ENCODE data around the gene B3GALT6. TPM values are rescaled to one million over a fixed set of nuclear protein-coding genes. Genes with fewer than 3 reads are reported as not detected.
A peak's percentile ranks its signal among the peaks of the same experiment; 100 is the strongest.

Gene B3GALT6
- total RNA-seq, 1 donor from 2014 or later, result 31.9 TPM

- no peaks in the 10 kb centered on the region for H3K4me1 Mint-ChIP-seq (ENCODE audit: low read depth)
- TF ChIP-seq CTCF (IDR thresholded peaks at IDR 0.05; ENCODE audit: unreplicated experiment), result no peak
- H3K27ac Mint-ChIP-seq, result no peak within 1 kb of the TSS
- no peaks in the 10 kb centered on the region for H3K36me3 Mint-ChIP-seq (ENCODE audit: insufficient read depth)
- H3K4me3 Mint-ChIP-seq (ENCODE audit: low read depth), result peak within 1 kb of the TSS; percentile 16
- no peak for DNase-seq (ENCODE audit: low spot score, unreplicated experiment)
- no peaks in the 10 kb centered on the region for H3K9me3 Mint-ChIP-seq (ENCODE audit: low read depth)
- peaks cover 6% of the 10 kb centered on the region for H3K27me3 Mint-ChIP-seq
Observed at GRCh38 chr1:1206376-1206965, 25.6 kb upstream of the B3GALT6 start, which contains the start of gene TNFRSF18. Gene TNFRSF18, minus strand, starts transcription at chr1:1206592. Its CDS starts 21 bp downstream, at chr1:1206571.

GRCh38 chr1:1206966-1207531 is 25.0 kb upstream of the B3GALT6 start:
- no peak overlapping the region for H3K27ac Mint-ChIP-seq
- TF ChIP-seq CTCF (IDR thresholded peaks at IDR 0.05; ENCODE audit: unreplicated experiment), result no peak
- peak overlapping the region; percentile 16 for H3K4me3 Mint-ChIP-seq (ENCODE audit: low read depth)
- H3K27me3 Mint-ChIP-seq, result peaks cover 6% of the 10 kb centered on the region
- no peaks in the 10 kb centered on the region for H3K36me3 Mint-ChIP-seq (ENCODE audit: insufficient read depth)
- DNase-seq (ENCODE audit: low spot score, unreplicated experiment), result no peak
- H3K9me3 Mint-ChIP-seq (ENCODE audit: low read depth), result no peaks in the 10 kb centered on the region
- no peaks in the 10 kb centered on the region for H3K4me1 Mint-ChIP-seq (ENCODE audit: low read depth)

GRCh38 chr1:1207571-1207892 is 24.5 kb upstream of the B3GALT6 start:
- no peak overlapping the region for H3K4me3 Mint-ChIP-seq (ENCODE audit: low read depth)
- no peak for DNase-seq (ENCODE audit: low spot score, unreplicated experiment)
- H3K4me1 Mint-ChIP-seq (ENCODE audit: low read depth), result no peaks in the 10 kb centered on the region
- no peaks in the 10 kb centered on the region for H3K9me3 Mint-ChIP-seq (ENCODE audit: low read depth)
- peaks cover 6% of the 10 kb centered on the region for H3K27me3 Mint-ChIP-seq
- no peaks in the 10 kb centered on the region for H3K36me3 Mint-ChIP-seq (ENCODE audit: insufficient read depth)
- no peak overlapping the region for H3K27ac Mint-ChIP-seq
- no peak for TF ChIP-seq CTCF (IDR thresholded peaks at IDR 0.05; ENCODE audit: unreplicated experiment)

- no peaks in the 10 kb centered on the region for H3K9me3 Mint-ChIP-seq (ENCODE audit: low read depth)
Observed at GRCh38 chr1:1208713-1209433, 23.2 kb upstream of the B3GALT6 start.

More at GRCh38 chr1:1208713-1209433, 23.2 kb upstream of the B3GALT6 start:
- Mint-ChIP-seq H3K36me3 (ENCODE audit: insufficient read depth) (no peaks in the 10 kb centered on the region), H3K4me3 (ENCODE audit: low read depth) (no peak overlapping the region), H3K4me1 (ENCODE audit: low read depth) (no peaks in the 10 kb centered on the region), H3K27me3 (peaks cover 6% of the 10 kb centered on the region), H3K27ac (no peak overlapping the region)
- no peak for TF ChIP-seq CTCF (IDR thresholded peaks at IDR 0.05; ENCODE audit: unreplicated experiment)
- no peak for DNase-seq (ENCODE audit: low spot score, unreplicated experiment)
